Neural cell (in vitro differentiated cells): Measurements from ENCODE around the gene VPS33A. TPM values are rescaled to one million over a fixed set of nuclear protein-coding genes. Genes with fewer than 3 reads are reported as not detected.

ENCODE experiments used
- H2AFZ ChIP-seq: fragments of 200-600, 300-800 bp; sonication (generic), shearing (Covaris generic); 2 replicates; pipeline ENCODE4 v1.6.0; 2014; ENCODE audit warnings: low read depth, mild to moderate bottlenecking, antibody characterized with exemption, low read length, moderate library complexity
- H3F3A ChIP-seq: fragments of 200-600 bp; shearing (Covaris generic); 2 replicates; pipeline ENCODE4 v1.6.1; 2016; ENCODE audit warnings: mild to moderate bottlenecking, moderate library complexity, mixed read lengths, antibody characterized with exemption, low read length; ENCODE audit not compliant: insufficient read depth, poor library complexity, severe bottlenecking
- H3K27ac ChIP-seq: fragments of 200-600, 300-800 bp; sonication (generic), shearing (Covaris generic); 2 replicates; pipeline ENCODE4 v1.5.1; 2014; ENCODE audit warnings: mild to moderate bottlenecking, low read length, moderate library complexity
- H3K27me3 ChIP-seq: fragments of 300-800, 200-600 bp; sonication (generic), shearing (Covaris generic); 2 replicates; pipeline ENCODE4 v1.6.0; 2014; ENCODE audit warnings: mild to moderate bottlenecking, low read depth, low read length, moderate library complexity; ENCODE audit not compliant: insufficient read depth
- H3K36me3 ChIP-seq: fragments of 300-800, 200-600 bp; sonication (generic), shearing (Covaris generic); 2 replicates; pipeline ENCODE4 v1.5.1; 2014; ENCODE audit warnings: mild to moderate bottlenecking, antibody characterized with exemption, low read length, moderate library complexity; ENCODE audit not compliant: insufficient read depth
- H3K4me2 ChIP-seq: fragments of 300-800, 200-600 bp; sonication (generic), shearing (Covaris generic); 2 replicates; pipeline ENCODE4 v1.6.0; 2014; ENCODE audit warnings: mild to moderate bottlenecking, low read length
- H3K4me3 ChIP-seq: fragments of 300-800, 200-600 bp; sonication (generic), shearing (Covaris generic); 2 replicates; pipeline ENCODE4 v1.5.1; 2014; ENCODE audit warnings: mild to moderate bottlenecking, low read length, moderate library complexity
- H3K79me2 ChIP-seq: fragments of 200-600 bp; shearing (Covaris generic); replicated peaks from 2 replicates; pipeline ENCODE4 v1.6.0; 2014; ENCODE audit warnings: mild to moderate bottlenecking, low read length, moderate library complexity; ENCODE audit not compliant: insufficient read depth
- H3K9ac ChIP-seq: fragments of 300-800, 200-600 bp; sonication (generic), shearing (Covaris generic); 2 replicates; pipeline ENCODE4 v1.6.1; 2016; ENCODE audit warnings: mild to moderate bottlenecking, low read length, mixed read lengths
- H3K9me2 ChIP-seq: fragments of 200-600 bp; shearing (Covaris generic); 2 replicates; pipeline ENCODE4 v1.6.1; 2016; ENCODE audit warnings: mild to moderate bottlenecking, low read length, mixed read lengths; ENCODE audit not compliant: insufficient read depth
- H3K9me3 ChIP-seq: fragments of 200-600, 300-800 bp; sonication (generic), shearing (Covaris generic); 2 replicates; pipeline ENCODE4 v1.6.1; 2016; ENCODE audit warnings: mild to moderate bottlenecking, mixed run types, low read length, moderate library complexity, mixed read lengths
- H4K20me1 ChIP-seq: fragments of 200-600 bp; shearing (Covaris generic); 2 replicates; pipeline ENCODE4 v1.6.1; 2016; ENCODE audit warnings: mild to moderate bottlenecking, mixed run types; ENCODE audit not compliant: insufficient read depth
- CTCF ChIP-seq: fragments of 450-650 bp; IDR thresholded peaks from 2 replicates; pipeline ENCODE4 v1.5.1; 2014; ENCODE audit warnings: antibody characterized with exemption, mild to moderate bottlenecking, moderate library complexity; ENCODE audit not compliant: poor library complexity, severe bottlenecking
- EP300 ChIP-seq: fragments of 450-650 bp; conservative IDR thresholded peaks from 2 replicates; pipeline ENCODE4 v1.6.1; 2014; ENCODE audit warnings: antibody characterized with exemption, mild to moderate bottlenecking, moderate library complexity; ENCODE audit not compliant: poor library complexity, severe bottlenecking
- EZH2 ChIP-seq: fragments of 200-600, 300-800 bp; shearing (Covaris generic), sonication (generic); IDR thresholded peaks from 2 replicates; pipeline ENCODE4 v1.6.1; 2014; ENCODE audit warnings: antibody characterized with exemption, low read length, borderline replicate concordance, mild to moderate bottlenecking; ENCODE audit not compliant: insufficient read depth, poor library complexity, severe bottlenecking
- MXI1 ChIP-seq: fragments of 450-650 bp; conservative IDR thresholded peaks from 2 replicates; pipeline ENCODE4 v1.6.1; 2014; ENCODE audit warnings: antibody characterized with exemption, mild to moderate bottlenecking; ENCODE audit not compliant: poor library complexity, severe bottlenecking
- POLR2AphosphoS5 ChIP-seq: IDR thresholded peaks from 2 replicates; pipeline ENCODE4 v1.6.1; 2012
- RAD21 ChIP-seq: fragments of 450-650 bp; conservative IDR thresholded peaks from 2 replicates; pipeline ENCODE4 v1.6.1; 2014; ENCODE audit warnings: antibody characterized with exemption, mild to moderate bottlenecking, moderate library complexity
- REST ChIP-seq: IDR thresholded peaks from 2 replicates; pipeline ENCODE4 v1.6.1; 2012; ENCODE audit warnings: borderline replicate concordance
- SMC3 ChIP-seq: fragments of 450-650 bp; conservative IDR thresholded peaks from 2 replicates; pipeline ENCODE4 v1.6.1; 2014; ENCODE audit warnings: antibody characterized with exemption, mild to moderate bottlenecking, moderate library complexity; ENCODE audit not compliant: poor library complexity
- TAF1 ChIP-seq: IDR thresholded peaks from 2 replicates; pipeline ENCODE4 v1.6.1; 2012; ENCODE audit warnings: low read depth
- polyA plus RNA-seq: library from polyadenylated mRNA; depleted of rRNA; stranded (reverse); fragments of >200 nt; gene quantifications from 2 replicates; pipeline ENCODE4 v1.2.3, GENCODE V29; 2014

VPS33A gene
- polyA plus RNA-seq, 1 donor from 2014 or later, result 40.9 TPM

- H3K9me2 ChIP-seq, result no peaks in the 10 kb centered on the region
- H3K4me3 ChIP-seq, result no peak overlapping the region
- no peak for TF ChIP-seq CTCF
- no peaks in the 10 kb centered on the region for H4K20me1 ChIP-seq
- H2AFZ ChIP-seq, result no peak overlapping the region
- H3K9ac ChIP-seq, result no peak overlapping the region
- no peaks in the 10 kb centered on the region for H3K36me3 ChIP-seq
- no peaks in the 10 kb centered on the region for H3K79me2 ChIP-seq
- no peak overlapping the region for H3K27ac ChIP-seq
- no peaks in the 10 kb centered on the region for H3F3A ChIP-seq
- no peaks in the 10 kb centered on the region for H3K9me3 ChIP-seq
- H3K4me2 ChIP-seq, result no peak overlapping the region
- no peaks in the 10 kb centered on the region for H3K27me3 ChIP-seq
These were observed 31.2 kb upstream of the VPS33A start for GRCh38 chr12:122297494-122297893.

- TF ChIP-seq CTCF (no peak), RAD21 (no peak), POLR2AphosphoS5 (no peak), EZH2 (no peak), SMC3 (no peak)
These were observed 29.6 kb upstream of the VPS33A start for GRCh38 chr12:122295877-122296276.

GRCh38 chr12:122293081-122293480 is 26.8 kb upstream of the VPS33A start:
- Histone ChIP-seq H3K27ac (no peak overlapping the region), H3K9ac (no peak overlapping the region), H3K9me3 (no peaks in the 10 kb centered on the region), H3F3A (no peaks in the 10 kb centered on the region), H3K9me2 (no peaks in the 10 kb centered on the region), H3K79me2 (no peaks in the 10 kb centered on the region), H3K4me2 (no peak overlapping the region), H3K36me3 (no peaks in the 10 kb centered on the region), H4K20me1 (no peaks in the 10 kb centered on the region), H3K27me3 (no peaks in the 10 kb centered on the region), H2AFZ (no peak overlapping the region), H3K4me3 (no peak overlapping the region)
- TF ChIP-seq POLR2AphosphoS5 (no peak), EP300 (no peak), CTCF (no peak), REST (no peak), TAF1 (no peak), MXI1 (no peak), RAD21 (no peak), SMC3 (no peak), EZH2 (no peak)

More at GRCh38 chr12:122295877-122296276, 29.6 kb upstream of the VPS33A start:
- no peaks in the 10 kb centered on the region for H3K27me3 ChIP-seq
- no peak overlapping the region for H3K27ac ChIP-seq
- no peaks in the 10 kb centered on the region for H3K79me2 ChIP-seq
- H3K36me3 ChIP-seq, result no peaks in the 10 kb centered on the region
- H2AFZ ChIP-seq, result no peak overlapping the region
- no peaks in the 10 kb centered on the region for H4K20me1 ChIP-seq
- no peaks in the 10 kb centered on the region for H3K9me2 ChIP-seq
- H3F3A ChIP-seq, result no peaks in the 10 kb centered on the region
- H3K9ac ChIP-seq, result no peak overlapping the region
- H3K4me3 ChIP-seq, result no peak overlapping the region
- H3K9me3 ChIP-seq, result no peaks in the 10 kb centered on the region
- H3K4me2 ChIP-seq, result no peak overlapping the region
